ENCODE results near the gene TIAM2. TPM values are rescaled to one million over a fixed set of nuclear protein-coding genes. Genes with fewer than 3 reads are reported as not detected.
A peak's percentile ranks its signal among the peaks of the same experiment; 100 is the strongest.

The TIAM2 gene
- total RNA-seq, 2 donors from 2014 or later, result 9.3 to 10.3 TPM

- Histone ChIP-seq H3K4me3 (no peak overlapping the region), H3K36me3 (no peaks in the 10 kb centered on the region), H3K9me3 (no peaks in the 10 kb centered on the region), H3K4me1 (peaks cover 0 to 7% of the 10 kb centered on the region in 2 donors), H3K27me3 (no peaks in the 10 kb centered on the region), H3K27ac (no peak overlapping the region)
- TF ChIP-seq CTCF (IDR thresholded peaks at IDR 0.05), result peak; percentile 46 to 71
- no peak for DNase-seq (ENCODE audit: low spot score)
Observed at GRCh38 chr6:155248008-155249001, 253.2 kb downstream of the TIAM2 start.

DNA sequence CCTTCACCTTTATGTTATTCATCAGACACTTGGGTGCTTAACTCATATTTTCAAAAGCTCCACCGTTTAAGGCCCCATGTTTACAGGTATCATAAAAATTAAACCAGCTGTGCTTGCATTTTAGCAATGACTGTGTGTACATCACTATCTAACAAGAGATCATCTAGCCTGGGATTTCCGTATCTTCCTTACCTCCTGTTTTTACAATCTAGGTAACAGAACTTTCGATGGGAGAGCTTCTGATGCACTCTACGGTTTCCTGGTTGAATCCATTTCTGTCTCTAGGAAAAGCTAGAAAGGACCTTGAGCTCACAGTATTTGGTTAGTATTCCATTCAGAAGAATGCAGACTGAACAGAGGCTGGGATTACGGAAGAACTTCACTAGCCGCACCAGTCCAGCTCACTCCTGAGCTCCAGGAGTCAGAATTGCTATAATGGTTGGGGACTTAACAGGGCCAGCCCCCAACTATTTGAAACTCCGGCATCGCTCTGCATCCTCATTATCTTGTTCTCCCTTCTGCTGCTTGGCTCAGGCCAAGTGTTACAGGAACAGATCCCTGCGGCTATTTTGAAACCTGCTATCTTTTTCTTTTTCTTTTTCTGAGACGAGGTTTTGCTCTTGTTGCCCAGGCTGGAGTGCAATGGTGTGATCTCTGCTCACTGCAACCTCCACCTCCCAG lies 255.7 kb downstream of the TIAM2 start:
- TF ChIP-seq CTCF (IDR thresholded peaks at IDR 0.05), result no peak
- peaks cover 0 to 10% of the 10 kb centered on the region in 2 donors for H3K4me1 ChIP-seq
- H3K9me3 ChIP-seq, result no peaks in the 10 kb centered on the region
- H3K27me3 ChIP-seq, result no peaks in the 10 kb centered on the region
- peak overlapping the region; percentile 41 to 52 for H3K27ac ChIP-seq
- H3K4me3 ChIP-seq, result no peak overlapping the region
- no peaks in the 10 kb centered on the region for H3K36me3 ChIP-seq
- peak; percentile 36 for DNase-seq (ENCODE audit: low spot score)

- peak; percentile 50 for DNase-seq (ENCODE audit: low spot score)
- Histone ChIP-seq H3K27ac (no peak overlapping the region), H3K4me1 (peaks cover 0 to 10% of the 10 kb centered on the region in 2 donors), H3K27me3 (no peaks in the 10 kb centered on the region), H3K36me3 (peaks cover 13% of the 10 kb centered on the region), H3K9me3 (no peaks in the 10 kb centered on the region), H3K4me3 (no peak overlapping the region)
- TF ChIP-seq CTCF (IDR thresholded peaks at IDR 0.05), result no peak
Observed at GRCh38 chr6:155252581-155252980, 257.5 kb downstream of the TIAM2 start.

GRCh38 chr6:155253337-155253736 lies 258.2 kb downstream of the TIAM2 start:
- Histone ChIP-seq H3K4me1 (peaks cover 0 to 10% of the 10 kb centered on the region in 2 donors), H3K27ac (peak overlapping the region in 1 of 2 donors; percentile 13), H3K9me3 (no peaks in the 10 kb centered on the region), H3K4me3 (no peak overlapping the region), H3K27me3 (no peaks in the 10 kb centered on the region), H3K36me3 (peaks cover 13% of the 10 kb centered on the region)
- no peak for DNase-seq (ENCODE audit: low spot score)
- no peak for TF ChIP-seq CTCF (IDR thresholded peaks at IDR 0.05)

GRCh38 chr6:155254139-155254538 lies 259.0 kb downstream of the TIAM2 start:
- Histone ChIP-seq H3K4me3 (no peak overlapping the region), H3K36me3 (peaks cover 15% of the 10 kb centered on the region), H3K9me3 (no peaks in the 10 kb centered on the region), H3K27me3 (no peaks in the 10 kb centered on the region), H3K4me1 (peaks cover 0 to 10% of the 10 kb centered on the region in 2 donors), H3K27ac (no peak overlapping the region)
- DNase-seq (ENCODE audit: low spot score), result no peak
- TF ChIP-seq CTCF (IDR thresholded peaks at IDR 0.05), result no peak

All from right atrium auricular region (tissue), 2 donors.